HG02588 (cell line): ENCODE data around the gene WWOX.
"Not testable (repeated sequence)": the region's sequence is repeated elsewhere in the genome, so short reads cannot be mapped to it uniquely, and the experiment has no call there.

ENCODE experiments used
- ATAC-seq: cut with Tn5 transposase; IDR thresholded peaks from one replicate; pipeline ENCODE4 v1.9.1; 2021; ENCODE audit warnings: mild to moderate bottlenecking, moderate library complexity; ENCODE audit not compliant: unreplicated experiment

Gene WWOX

DNA sequence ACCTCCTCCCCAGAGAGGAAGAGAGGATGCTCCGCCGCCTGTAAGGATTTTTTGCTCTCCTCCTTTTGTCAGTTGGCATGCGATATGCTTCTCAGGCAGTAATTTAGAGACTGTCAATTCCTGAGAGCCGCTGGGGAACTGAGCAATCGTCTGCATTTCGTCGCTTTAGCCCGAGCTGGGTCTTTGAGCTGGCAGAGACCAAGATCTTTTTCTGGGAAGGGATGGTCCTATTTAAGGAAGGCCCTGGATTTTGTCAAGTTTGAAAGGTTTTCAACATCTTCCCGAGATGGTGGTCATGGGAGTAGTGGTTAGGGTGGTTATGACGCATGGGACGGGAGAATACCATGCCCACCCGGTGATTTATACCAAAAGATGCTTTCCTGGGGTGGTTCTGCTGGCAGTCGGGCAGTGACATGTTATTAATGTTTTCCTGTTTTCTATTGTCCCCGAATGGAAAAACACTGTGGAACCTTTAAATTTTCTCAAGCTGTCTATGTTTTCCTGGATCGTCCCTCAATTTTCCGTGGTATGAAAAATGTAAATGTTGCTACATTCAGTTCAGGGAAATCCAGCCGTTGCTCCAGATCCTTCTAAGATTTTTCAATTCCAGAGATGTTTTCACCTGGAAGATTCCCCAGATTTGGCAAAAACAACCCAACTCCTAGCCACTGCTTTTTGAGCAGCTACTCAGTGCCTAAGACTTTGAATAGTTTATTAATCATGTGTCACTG lies 914.6 kb downstream of the WWOX start:
- no peak for ATAC-seq

DNA sequence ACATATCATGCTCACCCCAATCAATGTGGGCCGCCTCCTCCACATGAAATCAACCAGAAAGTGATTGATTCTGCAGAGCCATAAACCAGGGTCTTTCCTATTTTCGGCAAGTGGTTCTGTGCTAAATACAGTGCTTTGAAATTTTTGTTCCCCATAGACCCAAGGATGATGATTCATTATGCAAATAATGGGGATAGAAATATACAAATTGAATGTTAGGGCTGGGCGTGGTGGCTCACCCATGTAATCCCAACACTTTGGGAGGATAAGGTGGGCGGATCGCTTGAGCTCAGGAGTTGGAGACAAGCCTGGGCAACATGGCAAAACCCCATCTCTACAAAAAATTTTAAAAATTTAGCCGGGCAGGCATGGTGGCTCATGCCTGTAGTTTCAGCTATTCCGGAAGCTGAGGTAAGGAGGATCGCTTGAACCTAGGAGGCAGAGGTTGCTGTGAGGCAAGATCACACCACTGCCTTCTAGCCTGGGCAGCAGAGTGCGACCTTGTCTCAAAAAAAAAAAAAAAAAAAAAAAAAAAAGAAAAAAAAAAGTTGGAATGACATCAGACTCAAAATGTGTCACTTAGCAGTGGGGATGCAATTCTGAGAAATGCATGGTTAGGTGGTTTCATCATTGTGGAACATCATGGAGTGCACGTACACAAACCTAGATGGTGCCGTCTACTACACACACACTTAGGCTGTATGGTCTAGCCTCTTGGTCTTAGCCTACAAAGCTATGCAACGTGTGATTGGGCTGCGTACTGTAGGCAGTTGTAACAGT lies 919.4 kb downstream of the WWOX start:
- ATAC-seq, result no peak

DNA sequence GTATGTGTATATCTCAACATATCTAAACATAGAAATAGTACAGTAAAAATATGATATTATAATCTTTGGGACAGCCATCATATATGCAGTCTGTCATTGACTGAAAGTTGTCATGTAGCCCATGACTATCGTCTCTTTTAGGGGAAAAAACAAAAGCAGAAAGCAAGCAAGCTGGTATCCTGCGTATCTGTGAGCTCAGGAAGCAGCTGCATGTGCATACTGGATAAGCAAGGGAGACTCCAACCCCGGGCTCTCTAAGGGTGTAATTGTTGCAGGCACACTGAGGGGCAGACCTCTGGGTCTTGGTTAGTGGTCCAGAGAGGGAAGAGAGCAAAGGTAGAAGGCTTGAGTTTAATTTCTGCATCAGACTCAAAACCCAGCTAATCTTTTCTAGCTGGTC lies 920.0 kb downstream of the WWOX start:
- no peak for ATAC-seq

DNA sequence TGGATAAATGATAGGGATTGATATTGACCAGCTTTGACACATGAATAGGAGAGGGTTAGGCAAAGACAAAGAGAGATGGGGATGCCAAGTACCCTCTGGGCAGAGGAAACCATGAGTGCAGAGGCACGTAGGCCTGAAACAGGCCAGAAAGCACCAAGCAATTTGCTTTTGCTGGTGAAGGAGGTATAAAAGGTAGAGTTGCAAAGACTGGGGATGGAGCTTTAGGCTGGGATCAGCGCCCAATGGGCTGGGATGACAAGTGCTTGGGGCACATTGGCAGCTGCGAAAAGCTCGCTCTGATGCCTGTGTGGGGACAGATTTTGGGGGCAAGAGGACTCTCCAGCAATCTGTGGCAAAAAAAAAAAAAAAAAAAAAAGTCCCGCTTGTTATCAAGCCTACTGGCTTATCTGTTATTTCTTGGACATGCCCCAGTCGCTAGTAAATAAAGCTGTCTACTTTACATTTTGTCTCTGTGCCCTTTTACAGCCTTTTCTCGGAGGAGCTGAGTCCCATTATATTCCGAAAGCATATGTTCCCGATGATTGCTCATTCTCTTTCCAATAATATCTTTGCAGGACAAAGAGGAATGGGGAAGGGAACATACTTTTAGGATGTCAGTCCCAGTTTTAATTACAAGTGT lies 922.7 kb downstream of the WWOX start:
- no peak for ATAC-seq

DNA sequence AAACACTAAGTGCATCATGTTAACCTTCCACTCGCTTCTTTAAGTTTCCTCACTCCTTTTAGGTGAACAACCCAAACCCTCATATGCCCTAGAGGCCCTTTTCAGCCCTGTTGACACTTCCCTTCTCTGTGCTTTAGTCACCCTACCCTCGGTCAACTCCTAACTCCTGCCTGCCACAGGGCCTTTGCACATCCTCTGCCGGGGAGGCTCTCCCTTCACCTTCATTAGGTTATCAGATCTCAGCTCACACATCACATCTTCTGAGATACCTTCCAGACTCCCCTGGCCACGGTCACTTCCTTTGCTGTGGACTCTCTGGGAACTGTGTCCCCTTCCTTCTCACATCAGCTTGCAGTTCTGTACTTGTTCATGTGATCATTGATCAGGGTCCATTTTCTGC lies 926.7 kb downstream of the WWOX start:
- ATAC-seq, result no peak

DNA sequence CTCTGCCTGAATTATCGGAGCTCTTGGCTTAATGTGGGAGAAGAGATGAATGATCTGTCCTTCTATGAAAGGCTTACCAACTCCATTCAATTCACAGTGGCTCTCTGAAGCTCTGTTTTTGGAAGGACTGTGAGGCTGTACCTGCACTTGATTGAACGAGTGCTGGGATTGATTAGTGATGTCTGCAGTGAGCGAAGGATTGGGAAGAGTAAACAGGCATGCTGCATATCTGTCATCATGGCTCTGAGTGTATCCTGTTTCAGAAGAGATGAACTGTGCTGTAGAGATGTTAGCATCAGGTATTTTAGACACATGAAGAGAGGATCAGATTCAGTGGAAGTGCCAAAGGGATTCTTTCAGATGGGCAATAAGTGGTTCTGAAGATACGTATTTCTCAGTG lies 937.1 kb downstream of the WWOX start:
- ATAC-seq, result no peak

DNA sequence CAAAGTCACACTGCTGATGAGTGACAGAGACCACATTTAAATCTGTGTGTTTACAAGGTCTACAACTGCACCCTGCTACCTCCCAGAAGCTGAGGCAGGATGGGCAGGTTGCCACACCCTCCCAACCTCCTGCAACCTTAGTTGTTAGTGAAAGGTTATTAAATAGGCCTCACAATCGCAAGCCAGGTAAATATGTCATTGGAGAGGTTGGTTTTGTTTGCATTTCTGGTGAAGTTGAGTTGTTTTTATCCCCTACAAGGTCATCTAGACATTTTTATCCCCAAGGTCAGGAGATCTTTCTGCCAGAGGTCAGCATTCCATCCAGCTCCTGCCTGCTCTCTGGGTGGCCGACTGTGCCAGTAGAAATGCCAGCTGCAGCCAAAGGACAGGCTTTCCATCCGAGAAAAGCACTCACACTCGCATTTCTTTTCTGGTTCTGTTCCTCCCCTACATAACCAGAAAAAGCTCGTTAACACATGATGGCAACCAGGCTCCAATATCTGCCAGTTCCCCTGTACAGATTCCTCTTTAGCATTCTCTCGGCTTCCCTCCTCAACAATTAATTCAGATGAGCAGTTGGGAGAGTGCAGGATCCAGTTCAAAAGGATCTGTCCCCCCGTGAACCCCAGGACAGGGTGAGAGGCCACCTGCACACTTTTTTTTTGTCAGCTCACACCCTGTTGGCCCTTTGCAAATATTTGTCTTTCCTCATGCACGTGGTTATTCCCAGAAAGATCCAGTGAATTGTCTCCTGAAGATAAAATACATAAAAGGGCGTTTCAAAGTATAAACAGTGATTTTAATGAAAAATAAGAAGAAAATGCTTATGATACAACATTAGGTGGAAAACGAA lies 938.3 kb downstream of the WWOX start:
- ATAC-seq, result no peak

DNA sequence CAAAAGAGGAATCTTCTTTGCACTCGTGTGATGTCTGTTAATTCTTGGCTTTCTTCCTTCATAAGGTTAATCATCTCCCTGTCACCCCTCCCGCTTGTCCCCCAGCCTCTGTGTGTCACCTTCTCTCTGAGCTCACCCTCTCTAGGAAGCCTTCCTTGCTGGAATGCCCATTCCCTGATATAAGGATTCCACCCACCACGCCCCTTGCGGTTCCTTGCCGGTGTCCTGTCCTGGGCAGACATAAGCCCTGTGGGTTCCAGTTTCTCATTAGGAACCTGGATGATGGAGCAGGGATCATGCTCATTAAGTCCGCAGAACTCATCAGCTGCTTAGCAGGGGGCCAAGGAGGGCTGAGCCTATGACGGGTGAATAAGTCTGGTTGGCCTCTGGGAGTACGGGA lies 941.8 kb downstream of the WWOX start:
- no peak for ATAC-seq

DNA sequence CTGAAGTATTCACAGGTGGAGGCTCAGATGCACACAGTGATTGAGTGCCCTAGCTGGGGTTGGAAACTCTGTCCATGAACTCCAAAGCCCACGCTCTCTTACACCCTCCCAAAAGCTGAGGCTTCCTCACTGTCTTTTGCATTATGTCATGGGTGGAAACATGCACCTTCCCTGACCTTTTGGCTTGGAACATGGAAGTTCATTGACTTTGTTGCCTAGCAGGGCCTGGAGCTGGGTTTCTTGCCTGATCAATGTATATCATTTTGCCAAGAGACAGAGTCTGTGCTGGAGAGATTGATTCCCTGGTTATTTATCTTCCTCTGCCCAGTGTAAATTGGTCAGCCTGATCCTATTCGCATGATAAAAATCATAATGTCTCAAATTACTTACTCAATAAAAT lies 942.7 kb downstream of the WWOX start:
- ATAC-seq, result no peak

DNA sequence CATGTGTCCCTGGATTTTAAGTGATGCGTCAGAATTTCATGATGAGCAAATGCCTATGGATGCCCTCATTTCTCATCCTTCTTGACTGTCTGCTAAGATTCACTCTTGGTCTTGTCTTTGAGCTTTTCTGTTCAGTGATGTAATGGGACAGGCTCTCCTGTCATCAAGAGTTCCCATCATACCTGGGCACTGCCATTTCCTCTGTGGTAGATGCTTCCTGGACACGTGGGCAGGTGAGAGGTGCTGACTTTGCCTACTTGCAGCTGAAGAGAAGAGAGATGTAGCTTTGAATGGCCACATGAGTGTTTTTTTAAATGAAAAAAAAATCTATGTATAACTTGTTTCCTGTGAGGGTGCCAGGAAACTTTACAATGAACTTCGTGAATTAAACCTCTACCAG lies 943.4 kb downstream of the WWOX start:
- no peak for ATAC-seq

DNA sequence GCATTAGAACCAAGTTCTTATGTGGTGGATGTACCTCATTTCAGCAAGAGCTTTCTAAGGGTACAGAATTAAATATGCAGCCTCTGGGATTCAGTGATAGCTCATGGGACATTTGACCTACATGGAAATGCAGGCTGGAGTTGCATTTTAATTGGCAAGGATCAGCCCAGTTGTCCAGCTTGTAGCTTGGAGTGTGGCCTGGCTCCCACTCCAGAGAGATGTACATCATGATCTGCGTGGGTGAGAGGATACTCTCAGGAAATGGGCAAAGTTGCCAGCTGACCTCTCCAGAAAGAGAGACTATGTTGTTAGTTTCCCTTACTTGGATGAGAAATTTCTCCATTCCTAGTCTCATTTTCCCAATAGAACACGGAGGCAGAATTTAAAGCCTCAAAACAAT lies 945.7 kb downstream of the WWOX start:
- ATAC-seq, result no peak

DNA sequence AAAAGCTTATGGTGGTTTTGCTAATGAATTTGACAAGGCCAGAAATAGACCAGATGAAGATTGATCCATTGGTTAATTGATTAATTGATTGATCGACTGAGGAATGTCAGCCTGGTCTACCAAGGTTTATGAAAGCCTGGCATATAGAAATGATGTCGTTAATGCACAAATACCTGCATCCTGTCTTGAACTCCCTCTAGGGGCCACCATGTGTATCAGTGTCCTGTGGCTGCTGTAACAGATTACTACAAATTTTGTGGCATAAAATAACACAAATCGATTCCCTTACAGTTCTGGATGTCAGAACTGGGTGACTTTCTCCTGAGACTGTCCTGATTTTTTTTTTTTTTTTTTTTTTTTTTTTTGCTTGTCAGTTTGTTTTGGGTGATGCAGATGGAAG lies 947.9 kb downstream of the WWOX start:
- no peak for ATAC-seq

DNA sequence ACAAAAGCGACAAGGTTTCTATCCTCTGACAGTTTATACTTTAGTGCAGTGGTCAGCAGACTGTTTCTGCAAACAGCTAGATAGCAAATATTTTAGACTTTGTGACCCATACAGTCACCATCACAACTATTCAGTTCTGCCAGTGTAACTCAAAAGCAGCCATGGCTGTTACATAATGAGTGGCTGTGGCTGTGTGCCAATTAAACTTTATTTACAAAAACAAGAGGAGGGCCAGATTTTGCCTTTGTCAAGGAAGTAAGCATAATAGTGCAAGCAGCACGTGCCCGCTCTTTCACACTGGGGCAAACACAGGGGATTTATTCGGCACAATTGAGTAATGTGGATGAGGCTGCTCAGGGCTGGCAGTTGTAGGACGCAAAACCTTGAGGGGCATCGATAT lies 949.6 kb downstream of the WWOX start:
- no peak for ATAC-seq

DNA sequence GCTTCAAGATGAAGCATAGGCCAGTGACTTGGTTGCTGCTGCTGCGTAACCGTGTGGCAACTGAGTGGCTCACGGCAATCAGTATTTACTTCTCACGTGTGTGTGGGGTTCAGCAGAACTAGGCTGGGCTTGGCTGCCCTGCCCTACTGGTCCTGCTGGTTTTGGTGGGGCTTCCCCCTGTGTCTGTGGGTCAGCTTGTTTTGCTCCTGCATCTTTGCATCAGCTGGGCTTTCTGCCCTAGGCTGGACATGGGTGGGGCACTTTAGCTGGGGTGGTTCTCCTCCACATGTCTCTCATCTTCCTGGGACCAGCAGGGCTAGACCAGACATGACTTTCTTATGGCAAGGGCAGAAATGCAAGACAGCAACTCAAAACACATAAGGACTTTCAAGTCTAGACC lies 950.6 kb downstream of the WWOX start:
- no peak for ATAC-seq

DNA sequence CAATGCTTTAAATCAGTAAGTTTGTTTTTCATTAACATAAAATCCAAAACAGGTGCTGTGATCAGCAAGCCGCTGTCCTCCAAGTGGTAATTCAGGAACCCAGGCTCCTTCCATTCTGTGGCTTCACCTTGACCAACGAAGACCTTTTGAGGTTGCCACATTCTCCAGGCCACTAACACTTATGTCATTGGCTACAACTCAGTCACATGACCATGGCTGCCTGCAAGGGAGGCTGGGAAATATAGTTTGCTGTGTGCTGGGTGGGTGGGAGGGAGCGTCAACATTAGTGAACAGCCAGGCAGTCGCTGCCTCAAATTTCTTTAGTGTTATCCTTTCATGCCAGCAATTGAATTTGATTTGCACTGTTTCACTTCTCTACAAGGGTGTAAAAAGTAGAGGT lies 951.9 kb downstream of the WWOX start:
- no peak for ATAC-seq

DNA sequence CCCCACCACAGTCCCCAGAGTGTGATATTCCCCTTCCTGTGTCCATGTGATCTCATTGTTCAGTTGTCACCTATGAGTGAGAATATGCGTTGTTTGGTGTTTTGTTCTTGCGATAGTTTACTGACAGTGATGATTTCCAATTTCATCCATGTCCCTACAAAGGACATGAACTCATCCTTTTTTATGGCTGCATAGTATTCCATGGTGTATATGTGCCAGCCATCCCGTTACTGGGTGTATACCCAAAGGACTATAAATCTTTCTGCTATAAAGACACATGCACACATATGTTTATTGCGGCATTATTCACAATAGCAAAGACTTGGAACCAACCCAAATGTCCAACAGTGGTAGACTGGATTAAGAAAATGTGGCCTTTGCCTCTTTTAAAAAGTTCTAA lies 952.7 kb downstream of the WWOX start:
- ATAC-seq, result not testable (repeated sequence)

DNA sequence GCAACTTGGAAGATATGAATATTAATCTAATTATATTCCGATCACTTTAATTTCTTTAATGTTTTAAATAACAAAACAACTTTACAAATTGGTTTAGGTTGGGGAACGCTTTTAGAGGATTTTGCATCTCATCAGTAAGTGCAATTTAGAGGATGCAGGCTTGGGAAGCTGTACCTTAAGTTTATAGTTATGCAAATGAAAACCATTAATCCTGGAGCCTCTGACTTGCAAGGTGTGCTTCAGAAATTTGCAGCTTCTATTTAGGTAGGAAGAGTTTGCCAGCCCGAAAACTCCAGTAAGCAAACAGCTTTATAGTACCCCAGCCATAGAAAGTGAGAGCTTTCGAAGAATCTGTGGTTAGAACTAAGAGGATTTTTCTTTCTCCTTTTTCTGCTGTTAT lies 954.1 kb downstream of the WWOX start:
- no peak for ATAC-seq

DNA sequence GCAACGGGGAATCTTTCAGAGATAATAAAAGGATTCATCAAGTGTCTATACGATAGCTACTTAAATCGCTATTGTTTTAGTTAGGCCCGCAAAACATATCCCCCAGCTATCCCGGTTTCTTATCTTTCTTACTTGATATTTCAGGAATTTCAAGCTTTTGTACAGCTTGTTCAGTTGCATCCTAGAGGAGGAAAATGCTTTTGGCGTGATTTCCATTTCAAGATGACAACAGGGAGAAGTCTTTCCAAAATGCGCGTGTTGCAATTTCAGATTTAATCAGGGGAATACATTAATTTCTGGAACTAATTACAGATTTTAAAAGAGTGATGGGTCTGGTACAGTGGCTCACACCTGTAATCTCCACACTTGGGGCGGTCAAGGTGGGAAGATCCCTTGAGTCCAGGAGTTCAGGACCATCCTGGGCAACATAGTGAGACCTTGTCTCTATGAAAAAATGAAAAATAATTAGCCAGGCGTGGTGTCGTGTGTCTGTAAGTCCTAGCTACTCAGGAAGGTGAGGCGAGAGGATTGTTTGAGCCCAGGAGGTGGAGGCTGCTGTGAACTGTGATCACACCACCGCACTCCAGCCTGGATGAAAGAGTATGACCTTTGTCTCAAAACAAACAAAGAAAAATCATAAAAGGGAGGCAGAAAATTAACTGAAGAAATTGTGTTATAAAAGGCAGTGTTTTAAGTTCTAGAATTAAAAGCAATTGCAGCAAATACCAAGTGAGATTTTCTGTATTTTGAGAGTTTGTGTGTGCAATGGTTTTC lies 954.9 kb downstream of the WWOX start:
- ATAC-seq, result no peak

DNA sequence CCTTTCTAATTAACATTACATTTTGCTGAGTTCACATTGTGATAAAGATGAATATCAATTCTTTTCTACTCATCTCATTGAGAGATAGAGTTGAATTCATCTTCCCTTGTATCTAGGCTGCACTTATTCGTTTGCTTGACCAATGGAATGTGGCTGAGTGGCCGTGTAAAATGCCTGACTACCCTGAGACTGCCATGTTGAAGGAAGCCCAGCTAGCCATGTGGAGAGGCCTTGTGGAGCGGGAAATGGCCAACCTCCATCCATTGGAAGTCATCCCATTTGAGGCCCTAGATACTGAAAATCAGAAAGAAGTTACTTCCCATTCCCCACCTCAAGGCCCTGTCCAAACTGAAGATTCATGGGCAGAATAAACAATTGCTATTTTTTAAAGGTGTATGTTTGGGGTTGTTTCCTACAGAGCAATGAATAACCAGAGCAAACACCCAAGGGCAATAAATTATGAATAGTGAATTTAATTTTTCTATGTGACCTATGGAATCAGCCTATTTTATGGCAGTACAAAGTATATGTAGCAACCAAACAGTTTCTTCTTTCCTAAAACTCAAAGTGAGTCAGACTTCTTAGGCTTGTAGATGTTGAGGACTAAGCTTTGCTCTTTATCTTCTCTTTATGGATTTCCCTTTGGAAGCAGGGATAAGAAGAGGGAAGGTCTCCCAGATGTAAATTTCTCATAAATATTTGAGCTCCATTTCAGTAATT lies 956.0 kb downstream of the WWOX start:
- ATAC-seq, result no peak

DNA sequence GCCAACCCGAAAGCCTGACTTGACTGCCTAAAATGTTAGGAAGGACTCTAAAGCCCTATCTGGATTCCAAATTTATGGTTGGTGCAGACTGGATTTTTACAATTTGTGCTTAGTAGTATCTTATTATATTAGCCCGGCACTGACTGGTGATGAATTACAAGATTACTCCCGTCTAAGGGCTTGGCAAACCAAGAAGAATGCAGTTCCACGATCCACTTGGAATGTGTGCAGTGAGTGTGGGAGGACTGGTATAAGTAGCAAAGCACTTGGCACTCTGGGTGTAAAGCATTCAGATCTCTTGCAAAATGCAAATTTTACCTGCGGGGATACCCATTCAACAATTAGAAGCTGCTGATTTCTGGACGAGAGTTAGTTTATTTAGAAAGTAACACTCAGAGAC lies 961.7 kb downstream of the WWOX start:
- no peak for ATAC-seq
